HEK293 (cell line): ENCODE data around the gene SLC3A2.

Experiments
- KLF1 ChIP-seq: fragments of 450-650 bp; formaldehyde crosslinking; IDR thresholded peaks from 2 replicates; pipeline ENCODE4 v1.5.1; 2016; ENCODE audit warnings: missing biosample characterization, missing genetic modification characterization
- KLF8 ChIP-seq: fragments of 450-650 bp; formaldehyde crosslinking; IDR thresholded peaks from 2 replicates; pipeline ENCODE4 v1.5.1; 2016; ENCODE audit warnings: missing biosample characterization, missing genetic modification characterization
- KLF9 ChIP-seq: fragments of 450-650 bp; formaldehyde crosslinking; IDR thresholded peaks from 2 replicates; pipeline ENCODE4 v1.5.1; 2016; ENCODE audit warnings: missing biosample characterization, missing genetic modification characterization, low read depth
- PRDM10 ChIP-seq: fragments of 450-650 bp; formaldehyde crosslinking; IDR thresholded peaks from 2 replicates; pipeline ENCODE4 v1.5.1; 2016; ENCODE audit warnings: missing biosample characterization, missing genetic modification characterization
- SP2 ChIP-seq: fragments of 450-650 bp; formaldehyde crosslinking; IDR thresholded peaks from 2 replicates; pipeline ENCODE4 v1.5.1; 2016; ENCODE audit warnings: missing biosample characterization, missing genetic modification characterization
- TCF7L2 ChIP-seq: IDR thresholded peaks from 2 replicates; pipeline ENCODE4 v1.6.1; 2011; ENCODE audit warnings: low read depth, mild to moderate bottlenecking, inconsistent platforms, low read length, moderate library complexity, borderline replicate concordance
- WT1 ChIP-seq: fragments of 450-650 bp; formaldehyde crosslinking; IDR thresholded peaks from 2 replicates; pipeline ENCODE4 v1.5.1; 2016; ENCODE audit warnings: missing biosample characterization, missing genetic modification characterization
- ZBTB6 ChIP-seq: fragments of 450-650 bp; formaldehyde crosslinking; IDR thresholded peaks from 2 replicates; pipeline ENCODE4 v1.5.1; 2017; ENCODE audit warnings: missing biosample characterization, missing genetic modification characterization
- ZNF133 ChIP-seq: fragments of 450-650 bp; formaldehyde crosslinking; IDR thresholded peaks from 2 replicates; pipeline ENCODE4 v1.5.1; 2016; ENCODE audit warnings: missing biosample characterization, missing genetic modification characterization
- ZNF16 ChIP-seq: fragments of 450-650 bp; formaldehyde crosslinking; IDR thresholded peaks from 2 replicates; pipeline ENCODE4 v1.5.1; 2016; ENCODE audit warnings: low read depth, missing biosample characterization, missing genetic modification characterization
- ZNF239 ChIP-seq: fragments of 450-650 bp; formaldehyde crosslinking; IDR thresholded peaks from 2 replicates; pipeline ENCODE4 v1.5.1; 2016; ENCODE audit warnings: missing biosample characterization, missing genetic modification characterization
- ZNF266 ChIP-seq: fragments of 450-650 bp; formaldehyde crosslinking; IDR thresholded peaks from 2 replicates; pipeline ENCODE4 v1.5.1; 2016; ENCODE audit warnings: missing biosample characterization, missing genetic modification characterization, low read depth
- ZNF292 ChIP-seq: fragments of 450-650 bp; formaldehyde crosslinking; IDR thresholded peaks from 2 replicates; pipeline ENCODE4 v1.5.1; 2016; ENCODE audit warnings: low read depth, missing biosample characterization, missing genetic modification characterization, borderline replicate concordance
- ZNF350 ChIP-seq: fragments of 450-650 bp; formaldehyde crosslinking; IDR thresholded peaks from 2 replicates; pipeline ENCODE4 v1.5.0; 2017; ENCODE audit warnings: missing biosample characterization, mild to moderate bottlenecking, missing genetic modification characterization
- ZNF433 ChIP-seq: fragments of 450-650 bp; formaldehyde crosslinking; IDR thresholded peaks from 2 replicates; pipeline ENCODE4 v1.5.1; 2016; ENCODE audit warnings: missing biosample characterization, missing genetic modification characterization, low read depth
- ZNF785 ChIP-seq: fragments of 450-650 bp; formaldehyde crosslinking; IDR thresholded peaks from 2 replicates; pipeline ENCODE4 v1.5.1; 2016; ENCODE audit warnings: missing biosample characterization, missing genetic modification characterization
- TF ChIP-seq, protein P1 (sequence below): fragments of 450-650 bp; formaldehyde crosslinking; IDR thresholded peaks from 2 replicates; pipeline ENCODE4 v1.5.1; 2016; ENCODE audit warnings: missing biosample characterization, missing genetic modification characterization
- TF ChIP-seq, protein P2 (sequence below): fragments of 450-650 bp; formaldehyde crosslinking; IDR thresholded peaks from 2 replicates; pipeline ENCODE4 v1.5.1; 2017; ENCODE audit warnings: missing biosample characterization, missing genetic modification characterization
- TF ChIP-seq, protein P3 (sequence below): fragments of 450-650 bp; formaldehyde crosslinking; IDR thresholded peaks from 2 replicates; pipeline ENCODE4 v1.5.1; 2017; ENCODE audit warnings: missing biosample characterization, missing genetic modification characterization
- TF ChIP-seq, protein P4 (sequence below): fragments of 450-650 bp; formaldehyde crosslinking; IDR thresholded peaks from 2 replicates; pipeline ENCODE4 v1.5.0; 2017; ENCODE audit warnings: missing biosample characterization, missing genetic modification characterization, borderline replicate concordance

SLC3A2 gene

DNA sequence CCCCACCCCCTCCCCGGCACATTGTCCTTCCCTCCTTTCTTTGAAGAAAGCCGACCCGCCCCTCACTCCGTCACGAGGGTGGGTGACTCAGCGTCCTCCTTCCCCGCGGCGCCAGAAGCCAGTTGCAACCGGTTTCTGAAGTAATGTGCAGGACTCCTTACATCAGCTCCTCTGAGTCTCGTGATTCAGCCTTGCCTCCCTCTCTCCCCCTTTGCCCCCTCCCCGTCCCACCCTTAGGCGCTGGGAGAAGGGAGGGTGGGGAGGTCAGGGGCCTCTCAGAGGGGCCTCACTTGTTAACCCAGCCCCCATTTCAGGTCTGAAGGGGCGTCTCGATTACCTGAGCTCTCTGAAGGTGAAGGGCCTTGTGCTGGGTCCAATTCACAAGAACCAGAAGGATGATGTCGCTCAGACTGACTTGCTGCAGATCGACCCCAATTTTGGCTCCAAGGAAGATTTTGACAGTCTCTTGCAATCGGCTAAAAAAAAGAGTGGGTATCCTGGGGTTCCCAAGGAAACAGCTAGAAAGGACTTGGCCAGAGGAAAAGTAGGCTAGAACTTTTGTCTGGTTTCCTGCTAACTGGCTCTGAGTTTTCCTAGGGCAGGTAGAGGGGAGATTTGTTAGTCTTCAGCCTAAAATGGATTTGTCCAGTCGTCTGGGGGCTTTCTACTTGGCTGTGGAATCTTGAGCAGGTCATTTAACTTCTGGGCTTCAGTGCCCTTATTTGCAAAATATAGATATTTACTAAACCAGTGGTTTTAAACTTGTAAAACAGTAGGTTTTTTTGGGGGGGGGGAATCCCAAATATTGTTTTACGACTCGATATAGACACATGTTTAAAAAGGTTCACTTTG is 1.1 kb downstream of the SLC3A2 start (continued):
- TF ChIP-seq, protein P1, sequence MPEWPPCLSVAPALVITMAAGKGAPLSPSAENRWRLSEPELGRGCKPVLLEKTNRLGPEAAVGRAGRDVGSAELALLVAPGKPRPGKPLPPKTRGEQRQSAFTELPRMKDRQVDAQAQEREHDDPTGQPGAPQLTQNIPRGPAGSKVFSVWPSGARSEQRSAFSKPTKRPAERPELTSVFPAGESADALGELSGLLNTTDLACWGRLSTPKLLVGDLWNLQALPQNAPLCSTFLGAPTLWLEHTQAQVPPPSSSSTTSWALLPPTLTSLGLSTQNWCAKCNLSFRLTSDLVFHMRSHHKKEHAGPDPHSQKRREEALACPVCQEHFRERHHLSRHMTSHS (tag by site-specific recombination), result no peak
- peak; percentile 75 for TF ChIP-seq KLF8 (tag by site-specific recombination)
- no peak for TF ChIP-seq ZNF16 (tag by site-specific recombination)
- TF ChIP-seq, protein P2, sequence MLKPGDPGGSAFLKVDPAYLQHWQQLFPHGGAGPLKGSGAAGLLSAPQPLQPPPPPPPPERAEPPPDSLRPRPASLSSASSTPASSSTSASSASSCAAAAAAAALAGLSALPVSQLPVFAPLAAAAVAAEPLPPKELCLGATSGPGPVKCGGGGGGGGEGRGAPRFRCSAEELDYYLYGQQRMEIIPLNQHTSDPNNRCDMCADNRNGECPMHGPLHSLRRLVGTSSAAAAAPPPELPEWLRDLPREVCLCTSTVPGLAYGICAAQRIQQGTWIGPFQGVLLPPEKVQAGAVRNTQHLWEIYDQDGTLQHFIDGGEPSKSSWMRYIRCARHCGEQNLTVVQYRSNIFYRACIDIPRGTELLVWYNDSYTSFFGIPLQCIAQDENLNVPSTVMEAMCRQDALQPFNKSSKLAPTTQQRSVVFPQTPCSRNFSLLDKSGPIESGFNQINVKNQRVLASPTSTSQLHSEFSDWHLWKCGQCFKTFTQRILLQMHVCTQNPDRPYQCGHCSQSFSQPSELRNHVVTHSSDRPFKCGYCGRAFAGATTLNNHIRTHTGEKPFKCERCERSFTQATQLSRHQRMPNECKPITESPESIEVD (tag by site-specific recombination), result no peak
- TF ChIP-seq, protein P3, sequence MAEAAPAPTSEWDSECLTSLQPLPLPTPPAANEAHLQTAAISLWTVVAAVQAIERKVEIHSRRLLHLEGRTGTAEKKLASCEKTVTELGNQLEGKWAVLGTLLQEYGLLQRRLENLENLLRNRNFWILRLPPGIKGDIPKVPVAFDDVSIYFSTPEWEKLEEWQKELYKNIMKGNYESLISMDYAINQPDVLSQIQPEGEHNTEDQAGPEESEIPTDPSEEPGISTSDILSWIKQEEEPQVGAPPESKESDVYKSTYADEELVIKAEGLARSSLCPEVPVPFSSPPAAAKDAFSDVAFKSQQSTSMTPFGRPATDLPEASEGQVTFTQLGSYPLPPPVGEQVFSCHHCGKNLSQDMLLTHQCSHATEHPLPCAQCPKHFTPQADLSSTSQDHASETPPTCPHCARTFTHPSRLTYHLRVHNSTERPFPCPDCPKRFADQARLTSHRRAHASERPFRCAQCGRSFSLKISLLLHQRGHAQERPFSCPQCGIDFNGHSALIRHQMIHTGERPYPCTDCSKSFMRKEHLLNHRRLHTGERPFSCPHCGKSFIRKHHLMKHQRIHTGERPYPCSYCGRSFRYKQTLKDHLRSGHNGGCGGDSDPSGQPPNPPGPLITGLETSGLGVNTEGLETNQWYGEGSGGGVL, result peak; percentile 98
- TF ChIP-seq WT1, result peak; percentile 90
- TF ChIP-seq ZBTB6 (tag by site-specific recombination), result no peak
- no peak for TF ChIP-seq ZNF266 (tag by site-specific recombination)
- no peak for TF ChIP-seq ZNF239 (tag by site-specific recombination)
- no peak for TF ChIP-seq ZNF133 (tag by site-specific recombination)
- no peak for TF ChIP-seq ZNF433 (tag by site-specific recombination)
- TF ChIP-seq ZNF785, result no peak
- TF ChIP-seq, protein P4, sequence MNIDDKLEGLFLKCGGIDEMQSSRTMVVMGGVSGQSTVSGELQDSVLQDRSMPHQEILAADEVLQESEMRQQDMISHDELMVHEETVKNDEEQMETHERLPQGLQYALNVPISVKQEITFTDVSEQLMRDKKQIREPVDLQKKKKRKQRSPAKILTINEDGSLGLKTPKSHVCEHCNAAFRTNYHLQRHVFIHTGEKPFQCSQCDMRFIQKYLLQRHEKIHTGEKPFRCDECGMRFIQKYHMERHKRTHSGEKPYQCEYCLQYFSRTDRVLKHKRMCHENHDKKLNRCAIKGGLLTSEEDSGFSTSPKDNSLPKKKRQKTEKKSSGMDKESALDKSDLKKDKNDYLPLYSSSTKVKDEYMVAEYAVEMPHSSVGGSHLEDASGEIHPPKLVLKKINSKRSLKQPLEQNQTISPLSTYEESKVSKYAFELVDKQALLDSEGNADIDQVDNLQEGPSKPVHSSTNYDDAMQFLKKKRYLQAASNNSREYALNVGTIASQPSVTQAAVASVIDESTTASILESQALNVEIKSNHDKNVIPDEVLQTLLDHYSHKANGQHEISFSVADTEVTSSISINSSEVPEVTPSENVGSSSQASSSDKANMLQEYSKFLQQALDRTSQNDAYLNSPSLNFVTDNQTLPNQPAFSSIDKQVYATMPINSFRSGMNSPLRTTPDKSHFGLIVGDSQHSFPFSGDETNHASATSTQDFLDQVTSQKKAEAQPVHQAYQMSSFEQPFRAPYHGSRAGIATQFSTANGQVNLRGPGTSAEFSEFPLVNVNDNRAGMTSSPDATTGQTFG, result no peak
- peak; percentile 94 for TF ChIP-seq TCF7L2
- no peak for TF ChIP-seq KLF9 (tag by site-specific recombination)
- TF ChIP-seq ZNF350 (tag by site-specific recombination), result no peak
- peak; percentile 77 for TF ChIP-seq KLF1 (tag by site-specific recombination)
- no peak for TF ChIP-seq ZNF292 (tag by site-specific recombination)
- peak; percentile 68 for TF ChIP-seq SP2 (tag by site-specific recombination)
- no peak; the same call in 1 of the 2 replicates for TF ChIP-seq PRDM10 (tag by site-specific recombination)
- TF ChIP-seq, all 188 proteins: peak for 26
